HCT116 (cell line): Measurements from ENCODE around the gene EBLN1. TPM values are rescaled to one million over a fixed set of nuclear protein-coding genes. Genes with fewer than 3 reads are reported as not detected.

Experiments used
- ATAC-seq: fragments of 200-7000 bp; cut with Tn5 transposase; 2 replicates; pipeline ENCODE4 v1.9.1; 2020; ENCODE audit warnings: mild to moderate bottlenecking, moderate library complexity
- BruUV-seq: library from RNA; stranded (reverse); fragments of 400-500 nt; replicated peaks from 2 replicates; lab custom pipeline; 2021; lab: Mats Ljungman, UMichigan
- CTCF ChIA-PET: fragments of 300-600 bp; sonication (Branson Sonifier 250); formaldehyde crosslinking; loops from one replicate; lab custom pipeline; 2021; ENCODE audit warnings: antibody characterized with exemption; lab: Charles Lee
- POLR2A ChIA-PET: fragments of 300-600, 350-600 bp; sonication (Branson Sonifier 250); formaldehyde crosslinking; loops from one replicate; lab custom pipeline; 2021; ENCODE audit warnings: antibody characterized with exemption; lab: Charles Lee
- RAD21 ChIA-PET, 2 experiments: fragments of 300-600 bp; sonication (Branson Sonifier 250); formaldehyde crosslinking; loops; one replicate each; lab custom pipeline; 2023; ENCODE audit warnings: low total read pairs in 2 of 2; ENCODE audit not compliant: uncharacterized antibody in 2 of 2, unreplicated experiment in 2 of 2, low non-redundant PET in 1 of 2; lab: Charles Lee
- DNase-seq: peaks from one replicate; pipeline ENCODE4 v3.0.0-alpha.2; 2010; ENCODE audit warnings: low read depth, low spot score
- H2AFZ ChIP-seq: fragments of 200-600 bp; shearing (Covaris generic), sonication (generic); 2 replicates; pipeline ENCODE4 v1.6.1; 2017; ENCODE audit warnings: low read depth, mixed run types, mixed read lengths, antibody characterized with exemption, low read length; ENCODE audit not compliant: poor library complexity, severe bottlenecking
- H3K27ac ChIP-seq: 2 replicates; pipeline ENCODE4 v1.5.1; 2012; ENCODE audit warnings: low read depth, low read length
- H3K27me3 ChIP-seq: fragments of 200-600 bp; sonication (generic); 2 replicates; pipeline ENCODE4 v1.6.1; 2016; ENCODE audit warnings: mixed run types, low read length, mixed read lengths; ENCODE audit not compliant: insufficient read depth
- H3K36me3 ChIP-seq, 2 experiments: fragments of 200-500 bp in 1 of 2; fragments of 200-600 bp in 1 of 2; sonication (Bioruptor generic) in 1 of 2; sonication (generic) in 1 of 2; 2 replicates each; pipeline versions ENCODE4 v1.5.1 to v1.6.1; 2014 to 2016; ENCODE audit warnings: low read length in 2 of 2, inconsistent platforms in 1 of 2, mixed read lengths in 1 of 2, mixed run types in 1 of 2; ENCODE audit not compliant: insufficient read depth in 2 of 2, control insufficient read depth in 1 of 2
- H3K4me1 ChIP-seq, 2 experiments: fragments of 200-600 bp in 1 of 2; sonication (generic) in 1 of 2; 2 replicates each; pipeline versions ENCODE4 v1.5.1 to v1.6.1; 2012 to 2017; ENCODE audit warnings: low read length in 2 of 2, inconsistent platforms in 1 of 2, mild to moderate bottlenecking in 1 of 2, mixed read lengths in 1 of 2, mixed run types in 1 of 2, moderate library complexity in 1 of 2; ENCODE audit not compliant: insufficient read depth in 2 of 2, control insufficient read depth in 1 of 2
- H3K4me2 ChIP-seq: fragments of 200-600 bp; sonication (generic); 2 replicates; pipeline ENCODE4 v1.6.1; 2017; ENCODE audit warnings: mixed run types, low read length, mixed read lengths
- H3K4me3 ChIP-seq, 2 experiments: fragments of 200-600 bp in 1 of 2; sonication (generic) in 1 of 2; replicated peaks in 1 of 2; 2 replicates each; pipeline ENCODE4 v1.5.1; 2011 to 2016; ENCODE audit warnings: low read length in 2 of 2, control low read depth in 1 of 2, low read depth in 1 of 2, mild to moderate bottlenecking in 1 of 2, mixed read lengths in 1 of 2, mixed run types in 1 of 2
- H3K79me2 ChIP-seq: fragments of 200-600 bp; sonication (generic); 2 replicates; pipeline ENCODE4 v1.6.1; 2017; ENCODE audit warnings: mild to moderate bottlenecking, mixed run types, low read length, moderate library complexity, mixed read lengths; ENCODE audit not compliant: insufficient read depth
- H3K9ac ChIP-seq: fragments of 200-600 bp; sonication (generic); 2 replicates; pipeline ENCODE4 v1.6.1; 2016; ENCODE audit warnings: low read length, mixed read lengths
- H3K9me2 ChIP-seq: fragments of 200-600 bp; sonication (generic), shearing (Covaris generic); 2 replicates; pipeline ENCODE4 v1.6.1; 2017; ENCODE audit warnings: mixed run types, mild to moderate bottlenecking, moderate library complexity; ENCODE audit not compliant: insufficient read depth
- H3K9me3 ChIP-seq, 2 experiments: fragments of 200-500 bp in 1 of 2; fragments of 200-600 bp in 1 of 2; sonication (Bioruptor generic) in 1 of 2; sonication (generic) in 1 of 2; 2 replicates each; pipeline ENCODE4 v1.6.1; 2014 to 2017; ENCODE audit warnings: low read length in 2 of 2, mixed read lengths in 2 of 2, inconsistent platforms in 1 of 2, low read depth in 1 of 2, mild to moderate bottlenecking in 1 of 2, mixed run types in 1 of 2, moderate library complexity in 1 of 2; ENCODE audit not compliant: control insufficient read depth in 1 of 2, insufficient read depth in 1 of 2
- H4K20me1 ChIP-seq: fragments of 200-600 bp; sonication (generic), shearing (Covaris generic); 2 replicates; pipeline ENCODE4 v1.6.1; 2017; ENCODE audit warnings: mixed run types, mild to moderate bottlenecking, moderate library complexity; ENCODE audit not compliant: insufficient read depth
- CTCF ChIP-seq, 3 experiments: fragments of 200-600 bp in 1 of 3; sonication (generic) in 1 of 3; IDR thresholded peaks in 2 of 3; conservative IDR thresholded peaks in 1 of 3; 2 replicates each; pipeline ENCODE4 v1.5.1; 2012 to 2017; ENCODE audit warnings: low read depth in 2 of 3, low read length in 2 of 3, antibody characterized with exemption in 1 of 3, borderline replicate concordance in 1 of 3, control low read depth in 1 of 3, mild to moderate bottlenecking in 1 of 3, mixed read lengths in 1 of 3, mixed run types in 1 of 3, moderate library complexity in 1 of 3; ENCODE audit not compliant: insufficient read depth in 1 of 3
- EGR1 ChIP-seq: IDR thresholded peaks from 2 replicates; pipeline ENCODE4 v1.6.1; 2012; ENCODE audit warnings: low read depth
- ELF1 ChIP-seq: IDR thresholded peaks from 2 replicates; pipeline ENCODE4 v1.6.1; 2012; ENCODE audit warnings: low read depth, borderline replicate concordance
- EZH2 ChIP-seq: fragments of 200-600 bp; sonication (generic); IDR thresholded peaks from 2 replicates; pipeline ENCODE4 v1.6.1; 2017; ENCODE audit warnings: antibody characterized with exemption, mixed run types
- EZH2phosphoT487 ChIP-seq: fragments of 200-600 bp; IDR thresholded peaks from 2 replicates; pipeline ENCODE4 v1.6.1; 2018; ENCODE audit warnings: antibody characterized with exemption, borderline replicate concordance
- FOSL1 ChIP-seq: IDR thresholded peaks from 2 replicates; pipeline ENCODE4 v1.6.1; 2012; ENCODE audit warnings: low read depth
- JUND ChIP-seq: IDR thresholded peaks from 2 replicates; pipeline ENCODE4 v1.6.1; 2012
- POLR2A ChIP-seq: IDR thresholded peaks from 2 replicates; pipeline ENCODE4 v1.7.0; 2011; ENCODE audit warnings: borderline replicate concordance; ENCODE audit not compliant: insufficient read depth, insufficient read length; ENCODE audit errors: extremely low read depth
- POLR2AphosphoS5 ChIP-seq: IDR thresholded peaks from 2 replicates; pipeline ENCODE4 v1.6.1; 2011; ENCODE audit warnings: mild to moderate bottlenecking, low read depth, low read length, moderate library complexity
- RAD21 ChIP-seq: IDR thresholded peaks from 2 replicates; pipeline ENCODE4 v1.6.1; 2012; ENCODE audit warnings: low read depth, mild to moderate bottlenecking
- REST ChIP-seq: IDR thresholded peaks from 2 replicates; pipeline ENCODE4 v1.6.1; 2012; ENCODE audit warnings: low read depth
- SIN3A ChIP-seq: IDR thresholded peaks from 2 replicates; pipeline ENCODE4 v1.6.1; 2012; ENCODE audit warnings: low read depth
- SP1 ChIP-seq: IDR thresholded peaks from 2 replicates; pipeline ENCODE4 v1.6.1; 2012; ENCODE audit warnings: low read depth
- SRF ChIP-seq: IDR thresholded peaks from 2 replicates; pipeline ENCODE4 v1.6.1; 2012; ENCODE audit warnings: low read depth
- TCF7L2 ChIP-seq: IDR thresholded peaks from 2 replicates; pipeline ENCODE4 v1.7.0; 2011; ENCODE audit warnings: borderline replicate concordance, inconsistent platforms; ENCODE audit not compliant: insufficient read depth, insufficient read length; ENCODE audit errors: extremely low read depth
- ZNF274 ChIP-seq: fragments of 200-500 bp; sonication (Bioruptor generic); IDR thresholded peaks from 2 replicates; pipeline ENCODE4 v1.6.1; 2014; ENCODE audit warnings: mild to moderate bottlenecking, low read depth, low read length, inconsistent platforms
- intact Hi-C: fragments of 100-400 bp; cut with micrococcal nuclease; formaldehyde crosslinking; loops from 2 replicates; pipeline ENCODE4 v1.10.0; 2022
- total RNA-seq: library from RNA; stranded (reverse); gene quantifications from one replicate; pipeline ENCODE4 v1.2.1, GENCODE V29; 2021; ENCODE audit not compliant: unreplicated experiment

Gene EBLN1
- total RNA-seq, 1 experiment from 2014 or later: not detected

DNA sequence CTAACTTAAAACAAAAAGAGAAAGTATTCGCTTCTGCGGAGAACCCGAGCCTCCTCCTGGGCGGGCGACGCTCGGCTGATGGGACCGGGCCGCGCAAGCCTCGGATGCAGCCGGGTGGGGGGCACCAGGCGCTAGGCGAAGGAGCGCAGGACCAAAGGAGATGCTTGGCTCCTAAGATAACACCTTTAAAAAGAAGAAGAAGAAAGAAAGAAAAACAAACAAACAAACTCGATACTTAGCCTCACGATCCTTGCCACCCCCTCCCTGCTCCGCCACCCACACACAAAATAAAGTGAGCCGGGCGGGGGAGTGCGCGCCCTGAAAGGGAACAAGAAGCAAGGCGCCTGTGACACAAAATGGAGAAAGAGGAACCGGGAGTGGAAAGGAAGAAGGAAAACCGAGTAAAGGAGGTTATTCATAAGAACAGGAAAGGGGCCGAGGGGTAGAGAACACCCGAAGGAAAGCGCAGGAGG is 34.0 kb upstream of the EBLN1 start (continued):
- TF ChIP-seq POLR2A: peak; percentile 29

- no peaks in the 10 kb centered on the region for H3K36me3 ChIP-seq
- H3K4me2 ChIP-seq: peak overlapping the region; percentile 72
- H3K4me1 ChIP-seq: peaks cover 18 to 37% of the 10 kb centered on the region in 2 experiments
- no TSS peak for BruUV-seq
- no peaks in the 10 kb centered on the region for H4K20me1 ChIP-seq
- H3K9me2 ChIP-seq: no peaks in the 10 kb centered on the region
- POLR2A ChIA-PET: no interaction called here
- H3K9me3 ChIP-seq: no peaks in the 10 kb centered on the region
- RAD21 ChIA-PET: no interaction called here
- H3K9ac ChIP-seq: peak overlapping the region; percentile 70
- intact Hi-C loops: loop anchor here (10.0 kb wide), 1 partner anchor 814 kb away; no protein-coding TSS in a partner anchor
- DNase-seq (no peak), ATAC-seq (no peak)
- TF ChIP-seq ZNF274 (no peak), JUND (no peak), REST (no peak), EZH2 (no peak), ELF1 (no peak), EZH2phosphoT487 (no peak), CTCF (IDR thresholded peaks at IDR 0.05 in 2 of 3, conservative IDR thresholded peaks at IDR 0.05 in 1 of 3; ENCODE audit: borderline replicate concordance in 1 of 3, insufficient read depth in 1 of 3, low read depth in 2 of 3, low read length in 2 of 3) (no peak), POLR2A (no peak), POLR2AphosphoS5 (no peak), SRF (no peak), FOSL1 (no peak), SIN3A (no peak), EGR1 (no peak), SP1 (no peak), TCF7L2 (no peak), RAD21 (no peak)
- no peaks in the 10 kb centered on the region for H3K79me2 ChIP-seq
- no peak overlapping the region for H2AFZ ChIP-seq
- H3K27me3 ChIP-seq: no peaks in the 10 kb centered on the region
- H3K27ac ChIP-seq: peak overlapping the region; percentile 70; the same call in 1 of the 2 replicates
- peak overlapping the region; percentile 47 to 59 for H3K4me3 ChIP-seq
- CTCF ChIA-PET: no interaction called here
These were observed 33.3 kb upstream of the EBLN1 start for GRCh38 chr10:22250897-22251660.
